NCI-H345 treated with DMSO at 0.1 percent for 48 hours (cell line): ENCODE results near the gene PARK7.

ENCODE experiments used
- DNase-seq: peaks from one replicate; lab custom pipeline; 2025; ENCODE audit not compliant: unreplicated experiment; lab: John Stamatoyannopoulos, UW

PARK7 gene

GRCh38 chr1:7980984-7981383 is 19.5 kb downstream of the PARK7 start:
- DNase-seq: no peak

- no peak for DNase-seq
Observed at GRCh38 chr1:7983086-7983778, 21.7 kb downstream of the PARK7 start.

- DNase-seq: no peak
Observed at GRCh38 chr1:7984811-7985210, 23.3 kb downstream of the PARK7 start.

GRCh38 chr1:7985851-7986612 is 24.5 kb downstream of the PARK7 start:
- no peak for DNase-seq

GRCh38 chr1:7987528-7987927 is 26.0 kb downstream of the PARK7 start:
- DNase-seq: no peak

GRCh38 chr1:7988576-7988975 is 27.1 kb downstream of the PARK7 start:
- no peak for DNase-seq

GRCh38 chr1:7989762-7990428 is 28.4 kb downstream of the PARK7 start:
- no peak for DNase-seq

GRCh38 chr1:7991504-7992440 is 30.3 kb downstream of the PARK7 start:
- DNase-seq: no peak

- DNase-seq: no peak
Observed at GRCh38 chr1:7992885-7993284, 31.4 kb downstream of the PARK7 start.

GRCh38 chr1:7993593-7994479 is 32.3 kb downstream of the PARK7 start:
- DNase-seq: no peak

- DNase-seq: no peak
Observed at GRCh38 chr1:7994827-7995226, 33.3 kb downstream of the PARK7 start.

- DNase-seq: no peak
Observed at GRCh38 chr1:7995437-7995836, 33.9 kb downstream of the PARK7 start.

- DNase-seq: no peak
Observed at GRCh38 chr1:8002329-8002910, 40.9 kb downstream of the PARK7 start.

- no peak for DNase-seq
Observed at GRCh38 chr1:8002921-8003320, 41.4 kb downstream of the PARK7 start.

GRCh38 chr1:8003438-8004112 is 42.1 kb downstream of the PARK7 start:
- no peak for DNase-seq

- DNase-seq: peak; percentile 73
Observed at GRCh38 chr1:8004113-8004802, 42.7 kb downstream of the PARK7 start.

- peak; percentile 73 for DNase-seq
Observed at GRCh38 chr1:8004803-8005573, 43.5 kb downstream of the PARK7 start.
